Measurements from ENCODE around the gene SAFB2. TPM values are rescaled to one million over a fixed set of nuclear protein-coding genes. Genes with fewer than 3 reads are reported as not detected.
"Not testable (repeated sequence)": the region's sequence is repeated elsewhere in the genome, so short reads cannot be mapped to it uniquely, and the experiment has no call there.

Gene SAFB2
- total RNA-seq, 2 experiments from 2014 or later = 108 to 118 TPM

DNA sequence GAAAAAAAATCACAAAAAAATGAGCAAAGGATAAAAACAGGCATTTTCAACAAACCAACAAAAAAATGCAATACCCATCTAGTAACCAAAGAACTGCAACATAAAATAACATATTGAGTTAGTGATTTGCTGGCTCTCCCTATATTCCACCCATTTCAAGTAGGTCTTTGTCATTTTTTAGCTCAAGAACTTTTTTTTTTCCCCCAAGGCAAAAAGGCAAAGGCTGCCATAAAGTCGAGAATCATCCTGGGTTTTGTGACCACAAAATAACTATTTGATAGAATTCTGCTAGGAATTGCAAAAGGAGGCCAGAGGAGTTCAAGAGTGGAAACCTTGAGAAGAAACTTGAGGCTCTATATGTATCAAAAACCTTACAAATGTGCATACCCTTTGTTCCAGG lies 5.5 kb downstream of the SAFB2 start:
- Mint-ChIP-seq H3K27me3 (ENCODE audit: low read depth) (no peaks in the 10 kb centered on the region), H3K4me1 (ENCODE audit: low read depth) (peaks cover 41% of the 10 kb centered on the region), H3K36me3 (ENCODE audit: low read depth) (peaks cover 62% of the 10 kb centered on the region), H3K4me3 (no peak overlapping the region), H3K9me3 (no peaks in the 10 kb centered on the region), H3K27ac (no peak overlapping the region)
- no peak for DNase-seq
- intact Hi-C loops (cut with micrococcal nuclease) = no loop called here
- CTCF ChIA-PET = interaction anchor here (1.0 kb wide), 1 partner anchor 70 kb away, joined by 3 read pairs; no protein-coding TSS in a partner anchor

DNA sequence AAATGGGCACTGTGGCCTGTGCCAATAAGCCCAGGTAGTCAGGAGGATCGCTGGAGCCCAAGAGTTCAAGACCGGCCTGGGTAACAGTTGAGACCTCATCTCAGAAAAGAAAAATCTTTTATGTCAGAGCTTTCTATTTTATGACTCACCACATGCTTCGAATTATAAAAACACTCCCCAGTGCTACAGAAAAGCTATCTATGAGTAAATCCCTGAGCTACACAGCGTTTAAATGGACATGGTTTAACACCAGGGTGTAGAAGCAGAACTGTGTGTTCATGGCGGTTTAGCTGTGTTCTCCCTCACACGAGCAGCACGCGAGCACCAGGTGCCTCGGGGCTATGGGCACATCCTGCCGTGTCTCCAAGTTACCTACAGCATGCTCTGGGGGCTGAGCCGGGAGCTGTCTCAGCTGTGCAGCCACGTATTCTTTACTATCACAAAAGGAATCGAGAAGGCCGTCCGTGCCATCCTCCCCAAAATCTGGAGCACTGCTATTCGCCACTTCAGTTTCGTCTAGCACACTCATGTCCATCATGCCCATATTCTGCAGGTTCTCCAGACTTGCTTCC lies 6.7 kb downstream of the SAFB2 start:
- Mint-ChIP-seq H3K27me3 (ENCODE audit: low read depth) (no peaks in the 10 kb centered on the region), H3K36me3 (ENCODE audit: low read depth) (peaks cover 60% of the 10 kb centered on the region), H3K27ac (no peak overlapping the region), H3K9me3 (no peaks in the 10 kb centered on the region), H3K4me3 (no peak overlapping the region), H3K4me1 (ENCODE audit: low read depth) (peaks cover 34% of the 10 kb centered on the region)
- intact Hi-C loops (cut with micrococcal nuclease) = no loop called here
- DNase-seq = no peak
- CTCF ChIA-PET = interaction anchor here (1.2 kb wide), 1 partner anchor 179 kb away, joined by 3 read pairs; no protein-coding TSS in a partner anchor

GRCh38 chr19:5612891-5613865 lies 9.4 kb downstream of the SAFB2 start:
- no peak overlapping the region for H3K27ac Mint-ChIP-seq
- DNase-seq = no peak
- intact Hi-C loops (cut with micrococcal nuclease) = no loop called here
- H3K4me1 Mint-ChIP-seq (ENCODE audit: low read depth) = peaks cover 11% of the 10 kb centered on the region
- H3K27me3 Mint-ChIP-seq (ENCODE audit: low read depth) = no peaks in the 10 kb centered on the region
- peaks cover 60% of the 10 kb centered on the region for H3K36me3 Mint-ChIP-seq (ENCODE audit: low read depth)
- CTCF ChIA-PET = no interaction called here
- no peaks in the 10 kb centered on the region for H3K9me3 Mint-ChIP-seq
- H3K4me3 Mint-ChIP-seq = no peak overlapping the region

DNA sequence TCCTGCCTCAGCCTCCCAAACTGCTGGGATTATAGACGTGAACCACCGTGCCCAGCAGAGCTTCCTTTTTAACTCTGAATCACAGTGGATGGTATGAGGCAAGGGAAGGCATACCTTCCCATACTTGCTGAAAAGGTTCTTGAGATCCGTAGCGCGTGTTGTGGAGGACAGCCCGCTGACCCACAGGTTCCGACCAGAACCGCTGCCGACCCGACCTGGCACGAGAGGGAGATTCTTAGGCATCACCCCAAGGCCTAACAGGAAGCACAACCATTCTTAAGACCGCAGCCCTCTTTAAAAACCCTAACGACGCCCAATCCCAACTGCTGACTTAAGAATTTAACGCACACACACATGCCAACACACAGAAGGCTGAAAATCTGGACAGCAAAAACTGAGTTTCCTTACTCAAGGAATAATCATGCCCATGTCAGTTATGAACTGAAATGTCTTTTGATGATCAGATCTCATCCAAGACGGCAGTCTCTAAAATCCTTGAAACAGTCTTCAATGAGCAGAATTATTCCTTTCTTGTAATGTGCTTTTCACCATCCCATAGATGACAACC lies 12.6 kb downstream of the SAFB2 start:
- H3K36me3 Mint-ChIP-seq (ENCODE audit: low read depth) = peaks cover 65% of the 10 kb centered on the region
- no peak for DNase-seq
- CTCF ChIA-PET = interaction anchor here (0.6 kb wide), 1 partner anchor 62 kb away, joined by 4 read pairs; no protein-coding TSS in a partner anchor
- no peak overlapping the region for H3K4me3 Mint-ChIP-seq
- no peaks in the 10 kb centered on the region for H3K9me3 Mint-ChIP-seq
- no peak overlapping the region for H3K27ac Mint-ChIP-seq
- H3K27me3 Mint-ChIP-seq (ENCODE audit: low read depth) = no peaks in the 10 kb centered on the region
- peaks cover 10% of the 10 kb centered on the region for H3K4me1 Mint-ChIP-seq (ENCODE audit: low read depth)
- intact Hi-C loops (cut with micrococcal nuclease) = no loop called here

- H3K27ac Mint-ChIP-seq; CTCF ChIA-PET; DNase-seq; H3K27me3 Mint-ChIP-seq (ENCODE audit: low read depth); intact Hi-C loops (cut with micrococcal nuclease); H3K4me3 Mint-ChIP-seq; H3K9me3 Mint-ChIP-seq: not testable (repeated sequence)
- peaks cover 62% of the 10 kb centered on the region for H3K36me3 Mint-ChIP-seq (ENCODE audit: low read depth)
- peaks cover 10% of the 10 kb centered on the region for H3K4me1 Mint-ChIP-seq (ENCODE audit: low read depth)
Observed at GRCh38 chr19:5608766-5609165, 13.8 kb downstream of the SAFB2 start.

GRCh38 chr19:5608291-5608690 lies 14.3 kb downstream of the SAFB2 start:
- no peak overlapping the region for H3K4me3 Mint-ChIP-seq
- no peaks in the 10 kb centered on the region for H3K27me3 Mint-ChIP-seq (ENCODE audit: low read depth)
- H3K4me1 Mint-ChIP-seq (ENCODE audit: low read depth) = peaks cover 12% of the 10 kb centered on the region
- no peak overlapping the region for H3K27ac Mint-ChIP-seq
- no peaks in the 10 kb centered on the region for H3K9me3 Mint-ChIP-seq
- peaks cover 62% of the 10 kb centered on the region for H3K36me3 Mint-ChIP-seq (ENCODE audit: low read depth)
- intact Hi-C loops (cut with micrococcal nuclease) = no loop called here
- no peak for DNase-seq
- CTCF ChIA-PET = no interaction called here

GRCh38 chr19:5607318-5608275 lies 15.0 kb downstream of the SAFB2 start:
- Mint-ChIP-seq H3K27me3 (ENCODE audit: low read depth) (no peaks in the 10 kb centered on the region), H3K4me1 (ENCODE audit: low read depth) (peaks cover 12% of the 10 kb centered on the region), H3K36me3 (ENCODE audit: low read depth) (peaks cover 60% of the 10 kb centered on the region), H3K9me3 (no peaks in the 10 kb centered on the region), H3K4me3 (no peak overlapping the region), H3K27ac (no peak overlapping the region)
- CTCF ChIA-PET = no interaction called here
- DNase-seq = no peak
- intact Hi-C loops (cut with micrococcal nuclease) = no loop called here

GRCh38 chr19:5605362-5605761 lies 17.2 kb downstream of the SAFB2 start:
- CTCF ChIA-PET = interaction anchor here (0.9 to 1.4 kb wide), 2 partner anchors 10 to 16 kb away, joined by 3 read pairs; no protein-coding TSS in a partner anchor
- Mint-ChIP-seq H3K4me3 (no peak overlapping the region), H3K4me1 (ENCODE audit: low read depth) (peaks cover 12% of the 10 kb centered on the region), H3K27me3 (ENCODE audit: low read depth) (no peaks in the 10 kb centered on the region), H3K9me3 (no peaks in the 10 kb centered on the region), H3K36me3 (ENCODE audit: low read depth) (peaks cover 60% of the 10 kb centered on the region), H3K27ac (no peak overlapping the region)
- no peak for DNase-seq
- intact Hi-C loops (cut with micrococcal nuclease) = no loop called here

- no peak for DNase-seq
- Mint-ChIP-seq H3K4me1 (ENCODE audit: low read depth) (peaks cover 12% of the 10 kb centered on the region), H3K4me3 (no peak overlapping the region), H3K36me3 (ENCODE audit: low read depth) (peaks cover 70% of the 10 kb centered on the region), H3K27ac (peak overlapping the region; percentile 50), H3K9me3 (no peaks in the 10 kb centered on the region), H3K27me3 (ENCODE audit: low read depth) (no peaks in the 10 kb centered on the region)
- intact Hi-C loops (cut with micrococcal nuclease) = no loop called here
- CTCF ChIA-PET = no interaction called here
Observed at GRCh38 chr19:5603626-5604025, 18.9 kb downstream of the SAFB2 start.

DNA sequence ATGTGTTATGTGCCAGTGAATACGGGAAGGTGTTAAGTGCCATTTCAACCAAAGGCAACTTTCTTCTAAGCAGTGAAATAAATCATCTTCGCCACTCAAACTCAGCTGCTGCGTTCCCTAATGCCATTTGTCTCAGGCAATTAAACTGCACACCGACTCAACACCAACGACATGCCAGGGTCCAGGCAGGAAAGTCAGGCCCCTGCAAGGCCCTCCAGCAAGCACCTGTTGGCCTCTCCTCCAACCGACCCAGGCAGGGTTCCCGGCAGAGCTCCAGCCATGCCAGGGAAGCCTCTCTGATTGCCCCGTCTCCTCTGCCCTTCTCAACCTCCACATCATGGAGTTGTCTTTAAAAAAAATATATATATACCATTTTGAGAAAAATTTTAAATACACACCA lies 21.8 kb downstream of the SAFB2 start:
- no peak for DNase-seq
- Mint-ChIP-seq H3K9me3 (no peaks in the 10 kb centered on the region), H3K4me3 (no peak overlapping the region), H3K27me3 (ENCODE audit: low read depth) (no peaks in the 10 kb centered on the region), H3K36me3 (ENCODE audit: low read depth) (peaks cover 63% of the 10 kb centered on the region), H3K27ac (no peak overlapping the region), H3K4me1 (ENCODE audit: low read depth) (peaks cover 2% of the 10 kb centered on the region)
- intact Hi-C loops (cut with micrococcal nuclease) = no loop called here
- CTCF ChIA-PET = no interaction called here

DNA sequence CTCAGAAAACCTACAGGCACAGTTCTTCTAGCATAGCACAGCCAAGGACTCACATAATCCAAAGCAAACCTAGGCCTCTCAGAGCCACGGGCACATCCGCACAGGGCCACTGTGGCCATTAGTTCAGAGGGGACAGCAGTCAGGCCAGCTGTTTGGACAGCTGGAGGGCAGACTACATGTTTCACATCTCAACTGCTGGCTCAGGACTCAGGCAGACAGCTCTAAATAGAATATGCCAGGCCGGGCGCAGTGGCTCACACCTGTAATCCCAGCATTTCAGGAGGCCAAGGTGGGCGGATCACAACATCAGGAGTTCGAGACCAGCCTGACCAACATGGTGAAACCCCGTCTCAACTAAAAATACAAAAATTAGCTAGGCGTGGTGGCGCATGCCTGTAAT lies 26.8 kb downstream of the SAFB2 start:
- Mint-ChIP-seq H3K4me1 (ENCODE audit: low read depth) (no peaks in the 10 kb centered on the region), H3K27me3 (ENCODE audit: low read depth) (no peaks in the 10 kb centered on the region), H3K27ac (no peak overlapping the region), H3K4me3 (no peak overlapping the region), H3K9me3 (no peaks in the 10 kb centered on the region), H3K36me3 (ENCODE audit: low read depth) (peaks cover 58% of the 10 kb centered on the region)
- intact Hi-C loops (cut with micrococcal nuclease) = no loop called here
- DNase-seq = no peak
- CTCF ChIA-PET = interaction anchor here (0.6 to 1.4 kb wide), 2 partner anchors 10 to 211 kb away, joined by 3 read pairs; no protein-coding TSS in a partner anchor

GRCh38 chr19:5595129-5595528 lies 27.4 kb downstream of the SAFB2 start:
- CTCF ChIA-PET = interaction anchor here (1.4 kb wide), 1 partner anchor 10 kb away, joined by 3 read pairs; no protein-coding TSS in a partner anchor
- no peaks in the 10 kb centered on the region for H3K4me1 Mint-ChIP-seq (ENCODE audit: low read depth)
- intact Hi-C loops (cut with micrococcal nuclease) = no loop called here
- DNase-seq = no peak
- no peaks in the 10 kb centered on the region for H3K27me3 Mint-ChIP-seq (ENCODE audit: low read depth)
- H3K9me3 Mint-ChIP-seq = no peaks in the 10 kb centered on the region
- H3K4me3 Mint-ChIP-seq = no peak overlapping the region
- H3K36me3 Mint-ChIP-seq (ENCODE audit: low read depth) = peaks cover 57% of the 10 kb centered on the region
- H3K27ac Mint-ChIP-seq = no peak overlapping the region
